Fibroblast of villous mesenchyme (primary cell): ENCODE measurements around the gene KRT27. TPM values are rescaled to one million over a fixed set of nuclear protein-coding genes. Genes with fewer than 3 reads are reported as not detected.

Experiments
- DNase-seq: peaks from one replicate; pipeline ENCODE4 v3.0.0-alpha.2; 2010; ENCODE audit warnings: low read depth
- H3K4me3 ChIP-seq: 2 replicates; pipeline ENCODE4 v1.5.1; 2011; ENCODE audit warnings: low read depth, mild to moderate bottlenecking, low read length
- total RNA-seq: library from RNA; depleted of rRNA; stranded (reverse); fragments of >200 nt; gene quantifications from 2 replicates; pipeline ENCODE4 v1.2.3, GENCODE V29; 2012
- TF ChIP-seq, protein P1 (sequence below): IDR thresholded peaks from 2 replicates; pipeline ENCODE4 v1.5.1; 2012; ENCODE audit warnings: low read depth, mild to moderate bottlenecking, low read length; ENCODE audit not compliant: insufficient read depth

KRT27 gene
- total RNA-seq, 1 donor = not detected

DNA sequence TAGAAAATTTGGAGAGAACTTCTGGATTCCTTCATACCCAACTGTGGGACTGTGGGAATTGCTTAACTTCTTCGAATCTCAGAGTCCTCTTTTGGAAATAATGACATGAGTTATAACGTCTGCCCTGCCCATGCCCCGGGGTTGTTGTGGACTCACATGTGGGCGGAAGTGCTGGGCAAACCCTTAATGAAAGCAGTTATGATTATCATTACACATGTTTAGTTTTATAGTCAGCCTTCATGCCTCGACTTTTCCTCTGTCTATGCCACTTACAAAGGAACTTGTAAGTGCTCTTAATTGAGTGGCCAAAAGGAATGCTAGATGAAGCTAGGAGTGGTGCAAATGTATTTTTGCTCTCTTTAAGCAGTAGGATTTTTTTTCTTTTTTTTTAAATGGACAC, 3.9 kb downstream of the KRT27 start:
- DNase-seq = no peak
- no peak overlapping the region for H3K4me3 ChIP-seq
- TF ChIP-seq, protein P1, sequence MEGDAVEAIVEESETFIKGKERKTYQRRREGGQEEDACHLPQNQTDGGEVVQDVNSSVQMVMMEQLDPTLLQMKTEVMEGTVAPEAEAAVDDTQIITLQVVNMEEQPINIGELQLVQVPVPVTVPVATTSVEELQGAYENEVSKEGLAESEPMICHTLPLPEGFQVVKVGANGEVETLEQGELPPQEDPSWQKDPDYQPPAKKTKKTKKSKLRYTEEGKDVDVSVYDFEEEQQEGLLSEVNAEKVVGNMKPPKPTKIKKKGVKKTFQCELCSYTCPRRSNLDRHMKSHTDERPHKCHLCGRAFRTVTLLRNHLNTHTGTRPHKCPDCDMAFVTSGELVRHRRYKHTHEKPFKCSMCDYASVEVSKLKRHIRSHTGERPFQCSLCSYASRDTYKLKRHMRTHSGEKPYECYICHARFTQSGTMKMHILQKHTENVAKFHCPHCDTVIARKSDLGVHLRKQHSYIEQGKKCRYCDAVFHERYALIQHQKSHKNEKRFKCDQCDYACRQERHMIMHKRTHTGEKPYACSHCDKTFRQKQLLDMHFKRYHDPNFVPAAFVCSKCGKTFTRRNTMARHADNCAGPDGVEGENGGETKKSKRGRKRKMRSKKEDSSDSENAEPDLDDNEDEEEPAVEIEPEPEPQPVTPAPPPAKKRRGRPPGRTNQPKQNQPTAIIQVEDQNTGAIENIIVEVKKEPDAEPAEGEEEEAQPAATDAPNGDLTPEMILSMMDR = no peak

DNA sequence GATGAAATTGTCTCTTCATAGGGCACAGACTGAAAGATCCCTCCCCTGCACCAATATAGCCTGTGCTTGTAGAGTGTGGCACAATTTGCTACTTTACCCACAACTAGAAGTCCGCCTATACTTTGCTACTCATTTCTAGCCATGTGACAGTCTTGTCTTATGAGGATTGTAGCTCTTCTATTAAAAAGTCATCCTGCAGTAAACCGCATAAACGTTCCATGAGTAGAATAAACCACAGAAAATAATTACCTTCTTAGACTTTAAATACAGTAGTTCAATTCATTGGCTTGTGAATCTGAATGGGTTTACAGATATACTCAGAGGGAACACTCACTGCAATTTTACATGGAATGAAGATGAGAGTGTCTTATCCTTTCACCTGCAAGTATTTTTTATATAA, 4.4 kb downstream of the KRT27 start:
- TF ChIP-seq, protein P1 = no peak
- no peak for DNase-seq
- no peak overlapping the region for H3K4me3 ChIP-seq

DNA sequence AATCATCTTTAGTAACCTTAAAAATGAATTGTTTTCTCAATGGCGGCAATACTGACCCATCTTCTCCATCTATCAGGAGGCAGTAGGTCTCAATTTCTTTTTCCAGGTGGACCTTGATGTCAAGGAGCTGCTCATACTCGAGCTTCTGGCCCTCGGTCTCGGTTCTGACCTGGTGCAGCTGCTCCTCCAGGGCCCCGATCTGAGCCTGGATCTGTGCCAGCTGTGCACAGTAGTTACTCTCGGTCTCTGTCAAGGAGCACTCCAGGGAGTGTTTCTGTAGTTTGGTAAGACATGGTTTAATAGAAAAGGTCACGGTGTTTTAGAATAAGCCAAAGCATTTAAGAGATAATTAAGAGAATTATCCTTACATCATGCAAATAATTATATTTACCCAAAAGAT, 4.9 kb downstream of the KRT27 start:
- TF ChIP-seq, protein P1 = no peak
- H3K4me3 ChIP-seq = no peak overlapping the region
- no peak for DNase-seq

DNA sequence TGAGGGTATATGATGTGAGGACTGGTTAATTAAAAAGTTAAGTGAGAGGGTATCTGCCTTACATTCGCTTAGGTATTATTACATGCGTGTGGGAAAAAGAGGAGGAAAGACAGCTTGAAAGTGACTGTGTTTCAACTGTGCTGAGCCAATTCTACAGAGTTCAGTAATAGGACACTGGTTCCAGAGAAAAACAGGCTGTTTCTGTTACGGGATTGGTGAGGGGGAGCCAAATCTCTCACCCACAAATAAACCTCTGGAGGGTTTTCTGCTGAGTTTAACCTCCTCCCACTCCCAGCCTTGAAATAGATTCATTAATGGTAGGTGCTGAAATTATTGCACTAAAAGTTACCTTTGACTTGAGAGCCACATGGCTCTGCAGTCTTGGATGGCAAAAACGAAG, 6.4 kb downstream of the KRT27 start:
- no peak for DNase-seq
- TF ChIP-seq, protein P1 = no peak
- no peak overlapping the region for H3K4me3 ChIP-seq

DNA sequence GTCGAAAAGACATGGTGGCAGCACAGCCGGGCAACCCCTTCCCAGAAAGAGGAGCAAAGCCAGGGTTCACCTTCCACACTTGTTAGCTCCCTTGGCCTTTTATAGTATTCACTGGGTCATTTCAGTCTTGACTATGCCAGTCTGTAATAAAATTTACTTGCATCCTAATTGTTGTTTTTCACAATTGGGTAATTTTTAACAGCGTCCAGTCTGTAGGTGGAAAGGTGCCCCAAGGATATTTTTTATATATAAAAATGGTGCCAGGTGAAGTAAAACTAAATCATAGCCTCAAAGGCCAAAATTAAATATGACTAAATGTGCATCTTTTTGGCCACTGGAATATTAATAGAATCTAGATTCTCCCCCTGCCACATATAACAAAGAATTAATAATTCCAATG, 10.2 kb downstream of the KRT27 start, which contains the start of gene KRT26:
Gene KRT26, minus strand, starts transcription at position 101 of the 400 bp plus-strand sequence. Its CDS starts 88 bp downstream, at position 13.
- H3K4me3 ChIP-seq = no peak within 1 kb of the TSS
- TF ChIP-seq, protein P1 = no peak
- no peak for DNase-seq

DNA sequence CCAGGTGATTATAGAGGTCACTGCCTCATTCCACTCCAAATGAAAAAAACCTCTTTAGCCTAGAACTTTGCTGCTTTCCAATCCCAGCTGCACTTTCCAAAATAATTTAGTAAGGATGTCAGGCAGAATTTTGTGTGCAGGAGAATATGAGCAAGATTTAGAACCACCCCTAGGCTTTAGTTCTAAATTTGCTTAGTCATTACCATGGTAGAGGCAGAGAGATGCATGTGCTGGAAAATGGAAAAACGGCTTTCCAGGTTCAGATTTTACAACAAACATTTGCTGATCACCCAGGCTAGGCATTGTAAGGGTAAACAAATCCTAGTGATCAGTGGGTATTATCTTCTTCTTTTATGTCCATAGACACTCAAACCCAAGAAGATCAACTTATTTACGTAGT, 16.7 kb downstream of the KRT27 start:
- H3K4me3 ChIP-seq = no peak overlapping the region
- TF ChIP-seq, protein P1 = no peak
- DNase-seq = no peak

DNA sequence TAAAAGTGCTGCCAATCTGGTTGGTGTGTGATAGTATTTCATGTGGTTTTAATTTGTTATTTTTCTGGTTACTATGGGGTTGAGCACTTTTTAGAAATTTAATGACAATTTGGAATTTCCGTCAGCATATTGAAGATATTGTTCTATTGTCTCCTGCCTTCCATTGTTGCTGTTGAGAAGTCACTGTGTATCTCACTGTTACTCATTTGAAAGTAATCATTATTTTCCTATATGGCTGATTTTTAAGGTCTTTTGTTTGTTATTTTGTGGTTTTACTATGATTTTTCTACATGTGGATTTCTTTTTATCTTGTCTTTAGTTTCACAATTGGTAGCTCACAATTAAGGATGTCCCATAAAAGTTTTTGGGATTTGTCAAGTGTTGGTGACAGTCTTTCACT, 18.6 kb downstream of the KRT27 start:
- DNase-seq = no peak
- no peak overlapping the region for H3K4me3 ChIP-seq
- TF ChIP-seq, protein P1 = no peak
